ENCODE results near the gene FYB1. TPM values are rescaled to one million over a fixed set of nuclear protein-coding genes. Genes with fewer than 3 reads are reported as not detected.
"Not testable (repeated sequence)": the region's sequence is repeated elsewhere in the genome, so short reads cannot be mapped to it uniquely, and the experiment has no call there.

FYB1 gene
- total and polyA plus RNA-seq, 8 donors: 2.0 to 22.9 (median 4.2) TPM

GRCh38 chr5:39186722-39187539, 32.4 kb downstream of the FYB1 start:
- no peak for DNase-seq
- no peak for TF ChIP-seq POLR2A (IDR thresholded peaks at IDR 0.05)
- TF ChIP-seq EP300 (IDR thresholded peaks at IDR 0.05): no peak
- no peak for TF ChIP-seq CTCF (IDR thresholded peaks at IDR 0.05)
- TF ChIP-seq POLR2AphosphoS5 (IDR thresholded peaks at IDR 0.05): no peak
- no peak overlapping the region for H3K4me3 ChIP-seq
- peaks cover 0 to 27% (median 10%) of the 10 kb centered on the region in 4 donors for H3K4me1 ChIP-seq
- no peaks in the 10 kb centered on the region for H3K36me3 ChIP-seq
- H3K27me3 ChIP-seq: no peaks in the 10 kb centered on the region
- no peaks in the 10 kb centered on the region for H3K9me3 ChIP-seq
- intact Hi-C loops (cut with DNase I; ENCODE audit: low total_unique reads): no loop called here
- peak overlapping the region in 2 of 5 donors; percentile 13 to 20 for H3K27ac ChIP-seq
- WGBS, 5 donors: 66 to 78% (median 69%) methylated on average over 7 of the region's 7 CpGs

GRCh38 chr5:39186289-39186688, 33.1 kb downstream of the FYB1 start:
- TF ChIP-seq CTCF (IDR thresholded peaks at IDR 0.05): no peak
- TF ChIP-seq EP300 (IDR thresholded peaks at IDR 0.05): no peak
- TF ChIP-seq POLR2A (IDR thresholded peaks at IDR 0.05): no peak
- DNase-seq: no peak
- 77 to 100% (median 94%) methylated on average over 2 of the region's 2 CpGs for whole genome bisulfite sequencing, 5 donors
- H3K4me3 ChIP-seq: no peak overlapping the region
- H3K4me1 ChIP-seq: peaks cover 0 to 20% (median 4%) of the 10 kb centered on the region in 4 donors
- H3K27ac ChIP-seq: peak overlapping the region in 3 of 5 donors; percentile 7 to 22 (median 15)
- H3K9me3 ChIP-seq: no peaks in the 10 kb centered on the region
- intact Hi-C loops (cut with DNase I; ENCODE audit: low total_unique reads): no loop called here
- no peaks in the 10 kb centered on the region for H3K27me3 ChIP-seq
- H3K36me3 ChIP-seq: no peaks in the 10 kb centered on the region

GRCh38 chr5:39185761-39186160, 33.6 kb downstream of the FYB1 start:
- WGBS, 5 donors: 86 to 96% (median 90%) methylated on average over 9 of the region's 9 CpGs
- Histone ChIP-seq H3K27me3 (no peaks in the 10 kb centered on the region), H3K4me1 (peaks cover 0 to 15% (median 2%) of the 10 kb centered on the region in 4 donors), H3K36me3 (no peaks in the 10 kb centered on the region), H3K4me3 (no peak overlapping the region), H3K27ac (peak overlapping the region in 4 of 5 donors; percentile 7 to 42 (median 18)), H3K9me3 (no peaks in the 10 kb centered on the region)
- intact Hi-C loops (cut with DNase I; ENCODE audit: low total_unique reads): no loop called here
- TF ChIP-seq CTCF (IDR thresholded peaks at IDR 0.05) (no peak), POLR2A (IDR thresholded peaks at IDR 0.05) (no peak), POLR2AphosphoS5 (IDR thresholded peaks at IDR 0.05) (no peak), EP300 (IDR thresholded peaks at IDR 0.05) (no peak)
- no peak for DNase-seq

- H3K27me3 ChIP-seq; intact Hi-C loops (cut with DNase I; ENCODE audit: low total_unique reads); H3K27ac ChIP-seq: not testable (repeated sequence)
These were observed 39.8 kb downstream of the FYB1 start for GRCh38 chr5:39179561-39179960.

GRCh38 chr5:39178861-39179260, 40.5 kb downstream of the FYB1 start:
- peaks cover 0 to 23% (median 0%) of the 10 kb centered on the region in 4 donors for H3K4me1 ChIP-seq
- DNase-seq: no peak
- no peak overlapping the region for H3K4me3 ChIP-seq
- H3K27me3 ChIP-seq: no peaks in the 10 kb centered on the region
- H3K9me3 ChIP-seq: no peaks in the 10 kb centered on the region
- no peaks in the 10 kb centered on the region for H3K36me3 ChIP-seq
- no peak for TF ChIP-seq EP300 (IDR thresholded peaks at IDR 0.05)
- TF ChIP-seq CTCF (IDR thresholded peaks at IDR 0.05): no peak
- TF ChIP-seq POLR2AphosphoS5 (IDR thresholded peaks at IDR 0.05): no peak
- TF ChIP-seq POLR2A (IDR thresholded peaks at IDR 0.05): no peak
- 68 to 76% (median 71%) methylated on average over 8 of the region's 8 CpGs for WGBS, 5 donors
- intact Hi-C loops (cut with DNase I; ENCODE audit: low total_unique reads): no loop called here
- H3K27ac ChIP-seq: peak overlapping the region in 1 of 5 donors; percentile 5

More at GRCh38 chr5:39179561-39179960, 39.8 kb downstream of the FYB1 start:
- 54 to 73% (median 65%) methylated on average over 3 of the region's 3 CpGs for WGBS, 5 donors
- H3K9me3 ChIP-seq, DNase-seq, H3K4me3 ChIP-seq, H3K36me3 ChIP-seq: not testable (repeated sequence)
- peaks cover 0 to 23% (median 0%) of the 10 kb centered on the region in 4 donors for H3K4me1 ChIP-seq

All from stomach (tissue), 9 donors.